ENCODE measurements around the gene ANKRD13B.

ANKRD13B gene

GRCh38 chr17:29595943-29596774, 3.2 kb downstream of the ANKRD13B start:
- no peak for DNase-seq

GRCh38 chr17:29596811-29597210, 3.9 kb downstream of the ANKRD13B start:
- DNase-seq = no peak

DNA sequence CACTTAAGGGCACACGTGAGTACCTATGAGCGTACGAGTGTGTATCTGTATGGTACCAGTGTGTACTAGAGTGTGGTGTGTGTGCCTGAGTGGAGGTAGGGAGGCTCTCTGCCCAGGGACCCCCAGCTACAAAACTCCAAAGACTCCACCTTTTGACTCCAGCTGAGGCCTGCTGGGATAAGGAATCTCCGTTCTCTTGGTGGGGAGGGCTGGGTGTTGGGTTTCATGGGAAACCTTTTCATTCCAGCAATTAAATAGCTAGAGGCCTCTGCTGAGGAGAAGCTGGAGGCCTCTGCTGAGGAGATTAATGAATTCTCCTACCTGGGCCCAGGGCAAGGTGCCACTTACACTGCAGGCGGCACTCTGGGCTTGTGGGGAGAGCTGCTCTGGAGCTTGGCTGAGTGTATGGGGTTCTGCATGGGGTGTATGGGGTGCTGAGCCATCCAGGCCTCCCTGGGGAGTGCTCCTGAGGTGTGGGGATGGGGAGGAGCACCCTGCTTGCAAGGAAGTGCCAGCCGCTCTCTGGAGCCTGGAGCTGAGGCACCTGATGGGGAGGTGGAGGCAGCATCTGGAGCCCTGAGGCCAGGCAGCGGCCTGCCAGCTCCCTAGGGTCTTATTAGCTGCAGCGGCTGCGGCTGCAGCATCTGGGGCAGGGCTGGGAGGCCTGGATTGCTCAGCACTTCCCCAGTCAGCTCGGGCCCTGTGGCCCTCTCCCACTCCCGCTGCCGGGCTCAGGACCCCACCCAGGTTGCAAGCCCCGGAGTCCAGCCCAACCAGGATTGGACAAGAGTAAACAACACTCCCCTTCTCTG, 4.6 kb downstream of the ANKRD13B start:
- peak in 2 of 3 experiments; percentile 22 to 36 for DNase-seq

- DNase-seq = no peak
Observed at GRCh38 chr17:29603109-29603674, 10.3 kb downstream of the ANKRD13B start.

- no peak for DNase-seq
Observed at GRCh38 chr17:29607557-29608195, 14.7 kb downstream of the ANKRD13B start.

DNA sequence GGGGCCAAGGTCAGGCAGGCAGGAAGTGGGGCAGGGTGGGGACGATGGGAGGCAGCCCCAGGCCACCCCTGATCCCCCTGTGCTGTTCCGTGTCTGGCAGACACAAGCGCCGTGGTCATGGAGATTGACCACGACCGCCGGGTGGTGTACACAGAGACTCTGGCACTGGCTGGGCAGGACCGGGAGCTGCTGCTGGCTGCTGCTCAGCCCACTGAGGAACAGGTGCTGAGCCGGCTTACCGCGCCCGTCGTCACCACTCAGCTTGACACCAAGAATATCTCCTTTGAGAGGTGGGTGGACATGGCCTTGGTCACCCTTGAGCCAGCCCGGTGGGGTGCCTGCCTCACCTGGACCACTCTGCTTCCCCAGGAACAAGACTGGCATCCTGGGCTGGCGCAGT, 16.1 kb downstream of the ANKRD13B start:
- DNase-seq = no peak

- no peak for DNase-seq
Observed at GRCh38 chr17:29610395-29610794, 17.5 kb downstream of the ANKRD13B start.

DNA sequence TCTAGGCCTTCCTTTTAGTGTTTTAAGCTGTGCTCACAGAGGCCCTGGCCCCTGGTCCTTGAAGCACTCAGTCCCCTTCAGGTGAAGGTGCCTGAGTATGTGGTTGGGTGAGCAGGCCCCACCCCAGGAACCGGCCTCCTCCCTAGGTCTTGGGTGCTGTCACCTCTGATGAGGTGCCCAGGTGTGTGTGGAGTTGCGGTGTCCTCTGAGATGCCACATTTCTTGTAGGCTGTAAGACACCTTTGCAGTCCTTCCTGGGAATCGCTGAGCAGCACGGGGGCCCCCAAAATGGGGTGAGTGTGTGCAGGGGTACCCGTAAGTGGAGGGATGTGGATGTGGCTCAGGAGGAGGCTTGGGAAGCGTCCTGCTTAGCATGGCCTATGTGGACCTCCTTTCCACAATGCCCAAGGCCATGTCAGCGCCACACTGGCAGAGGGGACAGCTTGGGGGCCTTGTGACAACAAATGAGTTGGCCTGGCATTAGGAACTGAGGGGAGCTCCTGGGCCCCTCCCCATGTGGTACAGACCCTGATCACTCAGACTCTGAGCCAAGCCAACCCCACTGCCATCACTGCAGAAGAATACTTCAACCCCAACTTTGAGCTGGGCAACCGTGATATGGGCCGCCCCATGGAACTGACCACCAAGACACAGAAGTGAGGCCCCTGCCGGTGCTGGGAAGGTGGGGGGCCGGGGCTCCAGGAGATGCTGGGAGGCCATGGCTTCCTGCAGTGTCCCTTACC, 18.6 kb downstream of the ANKRD13B start:
- no peak for DNase-seq

DNA sequence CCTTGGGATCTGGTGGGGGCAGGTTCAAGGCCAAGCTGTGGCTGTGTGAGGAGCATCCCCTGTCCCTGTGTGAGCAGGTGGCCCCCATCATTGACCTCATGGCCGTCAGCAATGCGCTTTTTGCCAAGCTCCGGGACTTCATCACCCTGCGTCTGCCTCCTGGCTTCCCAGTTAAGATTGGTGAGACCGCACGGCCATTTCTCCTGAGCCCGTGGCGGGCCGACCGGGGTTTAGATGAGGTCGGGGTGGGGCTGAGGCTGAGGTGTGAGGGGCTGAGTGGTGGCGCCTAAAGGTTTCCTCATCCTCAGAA, 19.1 kb downstream of the ANKRD13B start:
- DNase-seq = no peak

GRCh38 chr17:29612404-29613280, 19.7 kb downstream of the ANKRD13B start:
- no peak for DNase-seq

DNA sequence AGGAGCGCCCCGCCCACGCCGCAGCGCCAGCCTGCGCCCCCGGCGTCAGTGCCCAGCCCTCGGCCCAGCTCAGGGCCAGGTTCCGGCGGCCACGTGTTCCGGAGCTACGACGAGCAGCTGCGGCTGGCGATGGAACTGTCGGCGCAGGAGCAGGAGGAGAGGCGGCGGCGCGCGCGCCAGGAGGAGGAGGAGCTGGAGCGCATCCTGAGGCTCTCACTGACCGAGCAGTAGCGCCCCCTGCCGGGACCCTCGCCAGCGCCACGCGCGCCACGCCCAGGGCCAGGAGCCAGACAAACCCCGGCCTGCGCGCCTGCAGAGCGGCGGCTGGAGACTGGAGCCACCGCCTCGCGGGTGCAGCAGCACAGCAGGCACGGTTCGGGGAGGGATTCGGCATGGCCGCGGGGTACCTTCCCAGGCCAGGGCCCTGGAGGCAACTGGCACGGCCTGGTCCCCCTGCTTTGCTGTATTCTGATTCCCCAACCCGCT, 20.5 kb downstream of the ANKRD13B start:
- DNase-seq = no peak

DNA sequence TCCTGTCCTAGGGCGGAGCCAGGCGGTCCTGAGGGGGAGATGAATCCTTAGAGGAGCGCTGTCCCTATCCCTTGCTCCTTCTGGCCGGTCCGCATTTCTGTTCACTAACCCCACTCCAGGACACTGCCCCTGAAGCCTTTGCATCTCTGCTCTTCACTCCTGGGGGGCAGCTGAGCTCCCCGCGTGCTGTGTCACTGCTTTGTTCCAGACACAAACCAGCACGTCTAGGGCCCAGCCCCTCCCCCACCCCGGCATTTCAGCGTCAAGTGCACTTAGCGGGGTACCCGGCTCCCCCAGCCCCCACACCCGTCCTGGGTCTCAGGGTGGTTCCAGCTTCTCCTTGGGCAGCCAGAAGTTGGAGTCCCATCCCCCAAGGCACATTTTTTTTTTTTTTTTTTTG, 20.9 kb downstream of the ANKRD13B start:
- no peak for DNase-seq

- no peak for DNase-seq
Observed at GRCh38 chr17:29614349-29615047, 21.6 kb downstream of the ANKRD13B start.

DNA sequence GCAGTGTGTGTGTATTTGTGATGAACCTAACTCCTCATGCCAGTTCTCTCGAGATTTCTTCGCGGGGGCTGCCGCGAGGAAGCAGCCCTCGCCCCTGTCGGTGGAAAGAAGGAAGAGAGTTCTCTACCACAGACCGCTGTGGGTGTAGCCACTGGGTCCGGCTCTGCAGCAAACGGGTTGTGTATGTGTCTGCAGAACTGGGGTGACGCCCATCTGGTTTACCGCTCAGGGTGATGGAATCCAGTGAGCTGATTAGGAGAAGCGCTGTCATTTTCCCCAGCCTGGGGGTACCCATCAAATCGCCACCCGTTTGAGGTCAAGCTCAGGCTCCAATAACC, 22.1 kb downstream of the ANKRD13B start:
- DNase-seq = no peak

- peak in 1 of 3 experiments; percentile 87 for DNase-seq
Observed at GRCh38 chr17:29615492-29616299, 22.8 kb downstream of the ANKRD13B start.

DNA sequence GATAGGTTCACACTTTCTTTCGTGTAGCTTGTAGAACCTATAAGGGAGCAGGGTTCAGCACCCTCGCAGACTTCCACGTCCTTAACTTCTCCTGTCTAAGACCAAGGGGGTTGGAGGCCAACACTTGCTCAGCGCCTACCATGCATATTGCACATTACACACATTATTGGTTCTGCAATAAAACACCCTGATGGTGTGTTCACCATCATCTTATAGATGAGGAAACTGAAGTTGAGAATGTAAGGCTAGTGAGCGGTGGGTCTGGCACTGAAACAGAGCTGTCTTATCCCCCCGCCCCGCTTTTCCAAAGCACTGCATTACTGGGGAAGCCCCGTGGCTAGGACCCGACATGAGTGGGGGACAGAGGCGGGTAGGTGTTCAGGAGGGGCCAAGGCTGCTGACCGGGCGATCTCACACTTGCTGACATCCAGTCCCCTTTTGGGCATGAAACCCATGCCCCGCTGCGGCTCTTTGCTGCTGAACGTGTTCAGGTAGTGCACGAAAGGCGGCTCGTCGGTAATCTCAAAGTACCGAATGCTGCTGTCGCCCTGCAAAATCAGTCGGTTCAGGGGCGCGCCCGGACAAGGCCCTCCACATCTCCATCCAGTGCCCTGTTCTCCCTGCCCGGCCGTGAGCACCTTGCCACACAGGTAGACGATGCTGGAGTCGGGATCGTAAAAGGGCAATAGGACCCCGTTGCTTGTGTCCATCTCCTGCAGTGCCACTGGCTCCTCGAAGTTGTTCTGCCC, 23.5 kb downstream of the ANKRD13B start:
- DNase-seq = no peak

- peak; percentile 76 to 88 (median 81) for DNase-seq
Observed at GRCh38 chr17:29617125-29617480, 24.2 kb downstream of the ANKRD13B start.

DNA sequence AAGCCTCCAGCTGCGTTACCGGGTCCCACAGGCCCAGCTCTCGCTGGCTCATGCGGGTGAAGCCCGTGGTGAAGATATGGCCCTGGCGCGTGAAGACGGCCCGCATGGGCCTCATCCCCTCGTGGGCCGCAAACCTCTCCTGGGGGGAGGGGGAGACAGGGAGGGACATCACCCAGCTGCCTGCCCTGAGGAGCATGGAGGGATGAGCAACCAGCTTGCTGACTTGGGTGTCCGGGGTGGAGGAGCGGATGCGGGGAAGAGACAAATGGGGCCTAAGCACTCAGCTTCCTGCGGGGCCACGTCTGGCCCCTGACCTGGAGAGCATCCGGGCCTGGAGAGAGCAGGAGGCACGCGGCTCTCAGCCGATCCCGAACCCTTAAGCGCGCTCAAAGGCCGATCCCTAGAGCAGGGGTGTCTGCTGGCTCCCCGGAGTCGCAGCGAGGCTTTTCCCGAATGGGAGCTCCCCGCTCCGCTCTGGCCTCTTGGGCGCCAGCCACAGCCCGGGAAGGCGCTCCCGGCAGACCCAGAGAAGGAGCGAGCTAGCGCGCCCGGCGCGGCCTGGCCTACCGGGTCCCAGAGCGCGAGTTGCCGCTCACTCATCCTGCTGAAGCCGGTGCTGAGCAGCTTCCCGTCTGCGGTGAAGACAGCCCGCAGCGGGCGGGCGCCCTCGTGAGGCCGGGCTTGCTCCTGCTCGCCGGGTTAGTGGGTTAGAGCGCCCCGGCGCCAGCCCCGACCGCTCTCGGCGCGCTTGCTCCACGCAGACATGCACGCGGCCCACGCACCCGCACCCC, 24.7 kb downstream of the ANKRD13B start:
- peak; percentile 70 to 79 (median 76) for DNase-seq
